Measurements from ENCODE around the gene TMTC2.
"Not testable (repeated sequence)": the region's sequence is repeated elsewhere in the genome, so short reads cannot be mapped to it uniquely, and the experiment has no call there.

TMTC2 gene

GRCh38 chr12:82783435-82783834, 96.7 kb downstream of the TMTC2 start:
- in situ Hi-C loops (cut with MboI; ENCODE audit: low sequenced_read_pairs) = no loop called here

- in situ Hi-C loops (cut with MboI; ENCODE audit: low sequenced_read_pairs) = no loop called here
Observed at GRCh38 chr12:82787016-82787415, 100.3 kb downstream of the TMTC2 start.

- in situ Hi-C loops (cut with MboI; ENCODE audit: low sequenced_read_pairs) = no loop called here
Observed at GRCh38 chr12:82788594-82788993, 101.9 kb downstream of the TMTC2 start.

GRCh38 chr12:82789674-82790073, 103.0 kb downstream of the TMTC2 start:
- in situ Hi-C loops (cut with MboI; ENCODE audit: low sequenced_read_pairs) = no loop called here

GRCh38 chr12:82793751-82794281, 107.1 kb downstream of the TMTC2 start:
- in situ Hi-C loops (cut with MboI; ENCODE audit: low sequenced_read_pairs) = no loop called here

- in situ Hi-C loops (cut with MboI; ENCODE audit: low sequenced_read_pairs) = no loop called here
Observed at GRCh38 chr12:82797480-82797879, 110.8 kb downstream of the TMTC2 start.

- in situ Hi-C loops (cut with MboI; ENCODE audit: low sequenced_read_pairs) = no loop called here
Observed at GRCh38 chr12:82800185-82800584, 113.5 kb downstream of the TMTC2 start.

- in situ Hi-C loops (cut with MboI; ENCODE audit: low sequenced_read_pairs) = no loop called here
Observed at GRCh38 chr12:82801951-82802610, 115.4 kb downstream of the TMTC2 start.

GRCh38 chr12:82803201-82803600, 116.5 kb downstream of the TMTC2 start:
- in situ Hi-C loops (cut with MboI; ENCODE audit: low sequenced_read_pairs) = no loop called here

GRCh38 chr12:82804601-82805000, 117.9 kb downstream of the TMTC2 start:
- in situ Hi-C loops (cut with MboI; ENCODE audit: low sequenced_read_pairs) = no loop called here

GRCh38 chr12:82805004-82805403, 118.3 kb downstream of the TMTC2 start:
- in situ Hi-C loops (cut with MboI; ENCODE audit: low sequenced_read_pairs) = not testable (repeated sequence)

GRCh38 chr12:82805812-82806497, 119.2 kb downstream of the TMTC2 start:
- in situ Hi-C loops (cut with MboI; ENCODE audit: low sequenced_read_pairs) = no loop called here

- in situ Hi-C loops (cut with MboI; ENCODE audit: low sequenced_read_pairs) = no loop called here
Observed at GRCh38 chr12:82807132-82807737, 120.5 kb downstream of the TMTC2 start.

- in situ Hi-C loops (cut with MboI; ENCODE audit: low sequenced_read_pairs) = no loop called here
Observed at GRCh38 chr12:82810568-82810967, 123.9 kb downstream of the TMTC2 start.

- in situ Hi-C loops (cut with MboI; ENCODE audit: low sequenced_read_pairs) = no loop called here
Observed at GRCh38 chr12:82817368-82817767, 130.7 kb downstream of the TMTC2 start.

- in situ Hi-C loops (cut with MboI; ENCODE audit: low sequenced_read_pairs) = no loop called here
Observed at GRCh38 chr12:82818271-82819035, 131.7 kb downstream of the TMTC2 start.

- in situ Hi-C loops (cut with MboI; ENCODE audit: low sequenced_read_pairs) = no loop called here
Observed at GRCh38 chr12:82826505-82826904, 139.8 kb downstream of the TMTC2 start.

- in situ Hi-C loops (cut with MboI; ENCODE audit: low sequenced_read_pairs) = no loop called here
Observed at GRCh38 chr12:82832096-82832495, 145.4 kb downstream of the TMTC2 start.

- in situ Hi-C loops (cut with MboI; ENCODE audit: low sequenced_read_pairs) = no loop called here
Observed at GRCh38 chr12:82832981-82833380, 146.3 kb downstream of the TMTC2 start.

GRCh38 chr12:82833481-82833880, 146.8 kb downstream of the TMTC2 start:
- in situ Hi-C loops (cut with MboI; ENCODE audit: low sequenced_read_pairs) = no loop called here

GRCh38 chr12:82835217-82835616, 148.5 kb downstream of the TMTC2 start:
- in situ Hi-C loops (cut with MboI; ENCODE audit: low sequenced_read_pairs) = no loop called here

Data from HL-60/S4 treated with phorbol 12-myristate 13-acetate at 8.2 ng/mL for 4 days and 3 days (cell line).